NB4 (cell line): Measurements from ENCODE around the gene AFAP1L2.

Source experiments
- CTCF ChIP-seq: IDR thresholded peaks from one replicate; pipeline ENCODE4 v1.5.1; 2012; ENCODE audit warnings: low read depth, low read length
- MAX ChIP-seq: IDR thresholded peaks from 2 replicates; pipeline ENCODE4 v1.6.1; 2011; ENCODE audit warnings: low read depth, low read length
- MYC ChIP-seq: IDR thresholded peaks from 2 replicates; pipeline ENCODE4 v1.6.1; 2011; ENCODE audit warnings: low read depth, low read length
- POLR2A ChIP-seq: IDR thresholded peaks from 2 replicates; pipeline ENCODE4 v1.6.1; 2011; ENCODE audit warnings: mild to moderate bottlenecking; ENCODE audit not compliant: insufficient read length; ENCODE audit errors: extremely low read depth

GRCh38 chr10:114393482-114393881 lies 10.8 kb downstream of the AFAP1L2 start:
- no peak for TF ChIP-seq CTCF
- TF ChIP-seq POLR2A: no peak
- no peak for TF ChIP-seq MAX
- TF ChIP-seq MYC: no peak
